Parathyroid adenoma (tissue), 2 donors: Measurements from ENCODE around the gene GPC5.

Source experiments
- H2AFZ ChIP-seq: fragments of 300-600 bp; sonication (generic); one replicate; pipeline ENCODE4 v1.7.0; 2017; ENCODE audit warnings: antibody characterized with exemption, mild to moderate bottlenecking
- H3K27ac ChIP-seq: fragments of 300-600 bp; sonication (generic); one replicate; pipeline ENCODE4 v1.7.0; 2017
- H3K27me3 ChIP-seq: fragments of 300-600 bp; sonication (generic); one replicate; pipeline ENCODE4 v1.7.0; 2017; ENCODE audit warnings: low read length; ENCODE audit not compliant: control insufficient read depth, insufficient read depth
- H3K36me3 ChIP-seq: fragments of 300-600 bp; sonication (generic); one replicate; pipeline ENCODE4 v1.7.0; 2017; ENCODE audit warnings: low read length; ENCODE audit not compliant: control insufficient read depth, insufficient read depth
- H3K4me1 ChIP-seq: fragments of 300-600 bp; sonication (generic); one replicate; pipeline ENCODE4 v1.7.0; 2017; ENCODE audit warnings: control low read depth
- H3K4me2 ChIP-seq: fragments of 300-600 bp; sonication (generic); one replicate; pipeline ENCODE4 v1.7.0; 2017; ENCODE audit warnings: low read length
- H3K4me3 ChIP-seq: fragments of 300-600 bp; sonication (generic); one replicate; pipeline ENCODE4 v1.7.0; 2017; ENCODE audit warnings: low read depth, low read length
- H3K79me2 ChIP-seq: fragments of 300-600 bp; sonication (generic); one replicate; pipeline ENCODE4 v1.7.0; 2017; ENCODE audit warnings: control low read depth
- H3K9ac ChIP-seq: fragments of 300-600 bp; sonication (generic); one replicate; pipeline ENCODE4 v1.7.0; 2017; ENCODE audit warnings: mild to moderate bottlenecking
- H3K9me3 ChIP-seq: fragments of 300-600 bp; sonication (generic); one replicate; pipeline ENCODE4 v1.7.0; 2017; ENCODE audit warnings: low read length; ENCODE audit not compliant: control insufficient read depth
- TF ChIP-seq, protein P1 (sequence below): fragments of 300-600 bp; sonication (generic); IDR thresholded peaks from one replicate; pipeline ENCODE4 v1.7.0; 2017; ENCODE audit warnings: antibody characterized with exemption, mild to moderate bottlenecking
- donor health status: primary hyperparathyroidism.

The GPC5 gene

DNA sequence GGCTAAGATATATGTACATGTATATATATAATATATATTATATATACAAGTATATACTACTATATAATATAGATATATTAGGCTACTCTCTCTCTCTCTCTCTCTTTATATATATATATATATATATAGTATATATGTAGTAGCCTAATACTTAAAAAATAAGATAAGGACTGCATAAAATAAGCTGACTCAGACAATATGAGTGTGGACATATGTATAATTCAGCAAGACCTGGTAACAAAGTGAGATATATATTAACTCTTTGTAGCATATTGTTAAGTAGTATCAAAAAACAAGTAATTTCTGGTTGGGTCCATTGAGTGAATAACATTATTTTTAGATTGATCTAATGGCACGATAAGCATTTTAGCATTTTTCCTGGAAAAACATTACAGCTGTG lies 509.0 kb downstream of the GPC5 start:
- H3K9me3 ChIP-seq = no peaks in the 10 kb centered on the region
- no peaks in the 10 kb centered on the region for H3K27me3 ChIP-seq
- H3K27ac ChIP-seq = no peak overlapping the region
- no peaks in the 10 kb centered on the region for H3K4me1 ChIP-seq
- H3K36me3 ChIP-seq = no peaks in the 10 kb centered on the region
- H3K9ac ChIP-seq = no peak overlapping the region
- H2AFZ ChIP-seq = no peak overlapping the region
- H3K4me2 ChIP-seq = no peak overlapping the region
- no peaks in the 10 kb centered on the region for H3K79me2 ChIP-seq
- TF ChIP-seq, protein P1, sequence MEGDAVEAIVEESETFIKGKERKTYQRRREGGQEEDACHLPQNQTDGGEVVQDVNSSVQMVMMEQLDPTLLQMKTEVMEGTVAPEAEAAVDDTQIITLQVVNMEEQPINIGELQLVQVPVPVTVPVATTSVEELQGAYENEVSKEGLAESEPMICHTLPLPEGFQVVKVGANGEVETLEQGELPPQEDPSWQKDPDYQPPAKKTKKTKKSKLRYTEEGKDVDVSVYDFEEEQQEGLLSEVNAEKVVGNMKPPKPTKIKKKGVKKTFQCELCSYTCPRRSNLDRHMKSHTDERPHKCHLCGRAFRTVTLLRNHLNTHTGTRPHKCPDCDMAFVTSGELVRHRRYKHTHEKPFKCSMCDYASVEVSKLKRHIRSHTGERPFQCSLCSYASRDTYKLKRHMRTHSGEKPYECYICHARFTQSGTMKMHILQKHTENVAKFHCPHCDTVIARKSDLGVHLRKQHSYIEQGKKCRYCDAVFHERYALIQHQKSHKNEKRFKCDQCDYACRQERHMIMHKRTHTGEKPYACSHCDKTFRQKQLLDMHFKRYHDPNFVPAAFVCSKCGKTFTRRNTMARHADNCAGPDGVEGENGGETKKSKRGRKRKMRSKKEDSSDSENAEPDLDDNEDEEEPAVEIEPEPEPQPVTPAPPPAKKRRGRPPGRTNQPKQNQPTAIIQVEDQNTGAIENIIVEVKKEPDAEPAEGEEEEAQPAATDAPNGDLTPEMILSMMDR = no peak
- H3K4me3 ChIP-seq = no peak overlapping the region

DNA sequence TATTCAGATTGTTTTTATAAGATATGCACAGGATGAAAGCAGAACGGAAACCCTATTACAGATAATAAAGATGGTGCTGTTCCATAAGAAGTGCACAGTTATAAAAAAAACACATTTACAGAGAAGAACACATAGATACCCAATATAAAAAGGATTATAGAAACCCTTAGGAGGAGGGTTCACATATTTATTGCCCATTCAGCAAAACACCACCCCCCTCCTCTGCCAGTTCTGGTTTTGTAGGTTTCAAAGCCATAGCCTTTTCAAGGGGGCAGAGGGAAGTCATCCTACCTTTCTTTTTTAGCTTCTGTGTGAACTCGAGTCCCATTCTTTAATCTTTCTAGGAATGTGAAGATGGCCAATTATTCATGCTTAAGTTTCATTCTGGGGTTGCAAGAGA lies 511.2 kb downstream of the GPC5 start:
- Histone ChIP-seq H3K9me3 (no peaks in the 10 kb centered on the region), H3K9ac (no peak overlapping the region), H3K4me2 (no peak overlapping the region), H3K36me3 (no peaks in the 10 kb centered on the region), H3K4me3 (no peak overlapping the region), H2AFZ (no peak overlapping the region), H3K27ac (no peak overlapping the region), H3K27me3 (no peaks in the 10 kb centered on the region), H3K4me1 (no peaks in the 10 kb centered on the region), H3K79me2 (no peaks in the 10 kb centered on the region)
- TF ChIP-seq, protein P1 = no peak

DNA sequence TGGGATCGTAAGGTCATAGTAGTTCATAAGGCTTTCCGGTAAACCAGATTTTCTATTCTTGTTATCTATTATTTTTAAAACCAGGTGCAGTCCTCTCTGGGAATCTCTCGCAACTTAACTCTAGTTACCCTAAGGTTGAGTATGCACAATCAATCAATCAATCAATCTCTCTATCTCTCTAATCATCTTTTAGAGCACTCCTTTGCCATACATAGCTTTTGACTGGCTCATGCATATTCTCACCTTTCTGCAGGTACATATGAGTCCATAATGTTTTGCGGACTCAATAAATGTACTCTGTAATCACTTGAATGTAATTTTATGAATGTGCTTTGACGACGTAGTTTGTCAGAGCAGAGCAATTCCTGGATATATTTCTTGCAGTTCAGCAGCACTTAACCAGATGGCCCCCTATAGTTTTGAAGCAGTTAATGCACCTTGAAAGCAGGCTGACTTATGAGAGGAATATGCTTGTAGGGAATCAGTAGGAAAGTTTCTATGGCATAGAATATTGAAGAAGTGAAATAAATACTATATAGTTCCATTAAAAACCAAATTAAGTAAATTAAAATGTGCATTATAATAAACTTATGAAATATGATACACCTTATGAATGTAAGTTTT lies 524.7 kb downstream of the GPC5 start:
- H3K79me2 ChIP-seq = no peaks in the 10 kb centered on the region
- no peak overlapping the region for H3K27ac ChIP-seq
- no peak overlapping the region for H3K4me3 ChIP-seq
- H3K4me2 ChIP-seq = no peak overlapping the region
- no peaks in the 10 kb centered on the region for H3K4me1 ChIP-seq
- H3K36me3 ChIP-seq = no peaks in the 10 kb centered on the region
- TF ChIP-seq, protein P1 = no peak
- no peaks in the 10 kb centered on the region for H3K9me3 ChIP-seq
- H3K9ac ChIP-seq = no peak overlapping the region
- H3K27me3 ChIP-seq = no peaks in the 10 kb centered on the region
- no peak overlapping the region for H2AFZ ChIP-seq

DNA sequence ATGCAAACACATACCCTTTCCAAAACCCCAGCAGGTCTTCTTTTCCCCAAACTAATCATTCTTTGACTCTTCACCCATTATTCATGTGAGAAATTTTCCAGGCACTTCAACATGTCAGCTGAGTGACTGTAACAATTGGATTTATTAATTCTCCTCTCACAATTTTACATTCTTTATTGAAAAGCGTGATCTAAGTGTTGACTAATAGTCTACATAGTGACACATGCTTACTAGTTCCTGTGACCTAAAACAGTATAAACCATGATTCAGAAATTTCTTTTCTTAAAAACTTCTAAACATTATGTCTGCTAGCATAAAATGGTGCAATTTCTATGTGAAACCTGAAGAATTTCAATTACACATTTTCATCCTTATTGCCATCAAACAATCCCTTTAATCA lies 532.3 kb downstream of the GPC5 start:
- Histone ChIP-seq H3K79me2 (no peaks in the 10 kb centered on the region), H2AFZ (no peak overlapping the region), H3K36me3 (no peaks in the 10 kb centered on the region), H3K4me1 (no peaks in the 10 kb centered on the region), H3K4me3 (no peak overlapping the region), H3K9me3 (no peaks in the 10 kb centered on the region), H3K27ac (no peak overlapping the region), H3K27me3 (no peaks in the 10 kb centered on the region), H3K9ac (no peak overlapping the region), H3K4me2 (no peak overlapping the region)
- TF ChIP-seq, protein P1 = no peak

DNA sequence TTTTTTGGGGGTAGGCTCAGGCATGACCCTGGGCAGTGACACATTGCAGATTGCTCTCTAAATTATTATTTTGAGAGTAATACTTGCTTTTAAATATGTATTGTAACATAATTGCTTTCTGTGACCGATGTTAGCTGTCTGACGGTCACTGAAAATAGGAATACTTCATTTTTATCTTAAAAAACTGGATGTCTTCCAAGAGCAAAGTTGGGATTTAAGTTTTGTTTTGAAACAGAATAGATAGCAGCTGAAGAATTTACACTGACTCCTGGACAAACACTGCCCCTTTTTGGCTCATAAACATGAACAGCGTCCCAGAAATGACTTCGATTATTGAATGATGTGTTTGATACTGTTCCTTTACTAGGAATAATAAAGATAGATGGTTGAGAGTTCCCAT lies 535.9 kb downstream of the GPC5 start:
- H3K27ac ChIP-seq = no peak overlapping the region
- H3K79me2 ChIP-seq = no peaks in the 10 kb centered on the region
- no peak overlapping the region for H3K4me2 ChIP-seq
- no peaks in the 10 kb centered on the region for H3K27me3 ChIP-seq
- no peak overlapping the region for H2AFZ ChIP-seq
- H3K4me3 ChIP-seq = no peak overlapping the region
- H3K9ac ChIP-seq = no peak overlapping the region
- TF ChIP-seq, protein P1 = no peak
- no peaks in the 10 kb centered on the region for H3K36me3 ChIP-seq
- no peaks in the 10 kb centered on the region for H3K4me1 ChIP-seq
- no peaks in the 10 kb centered on the region for H3K9me3 ChIP-seq
